HEK293 (cell line): ENCODE data around the gene RRBP1.

ENCODE experiments used
- ATF2 ChIP-seq: fragments of 450-650 bp; formaldehyde crosslinking; IDR thresholded peaks from 2 replicates; pipeline ENCODE4 v1.5.1; 2016; ENCODE audit warnings: missing biosample characterization, missing genetic modification characterization, low read depth
- CTCF ChIP-seq: fragments of 450-650 bp; formaldehyde crosslinking; IDR thresholded peaks from 2 replicates; pipeline ENCODE4 v1.5.1; 2016; ENCODE audit warnings: missing biosample characterization, missing genetic modification characterization
- HOXA7 ChIP-seq: sonication (generic); formaldehyde crosslinking; IDR thresholded peaks from 2 replicates; pipeline ENCODE4 v1.8.1; 2022; ENCODE audit warnings: missing genetic modification reagents, borderline replicate concordance
- KLF17 ChIP-seq: fragments of 450-650 bp; formaldehyde crosslinking; IDR thresholded peaks from 2 replicates; pipeline ENCODE4 v1.5.1; 2016; ENCODE audit warnings: missing biosample characterization, missing genetic modification characterization
- TCF7L2 ChIP-seq: IDR thresholded peaks from 2 replicates; pipeline ENCODE4 v1.6.1; 2011; ENCODE audit warnings: low read depth, mild to moderate bottlenecking, inconsistent platforms, low read length, moderate library complexity, borderline replicate concordance
- YY1 ChIP-seq: fragments of 450-650 bp; formaldehyde crosslinking; IDR thresholded peaks from 2 replicates; pipeline ENCODE4 v1.5.1; 2018; ENCODE audit warnings: missing biosample characterization, missing genetic modification characterization
- ZBTB44 ChIP-seq: fragments of 450-650 bp; IDR thresholded peaks from 2 replicates; pipeline ENCODE4 v1.5.1; 2018; ENCODE audit warnings: missing biosample characterization, mild to moderate bottlenecking, missing genetic modification characterization
- ZNF132 ChIP-seq: fragments of 450-650 bp; formaldehyde crosslinking; IDR thresholded peaks from 2 replicates; pipeline ENCODE4 v1.5.1; 2017; ENCODE audit warnings: missing biosample characterization, missing genetic modification characterization, borderline replicate concordance
- ZNF140 ChIP-seq: fragments of 450-650 bp; formaldehyde crosslinking; IDR thresholded peaks from 2 replicates; pipeline ENCODE4 v1.5.1; 2016; ENCODE audit warnings: missing biosample characterization, missing genetic modification characterization
- ZNF211 ChIP-seq: fragments of 450-650 bp; formaldehyde crosslinking; IDR thresholded peaks from 2 replicates; pipeline ENCODE4 v1.5.1; 2016; ENCODE audit warnings: low read depth, missing biosample characterization, missing genetic modification characterization
- ZNF76 ChIP-seq: fragments of 450-650 bp; formaldehyde crosslinking; IDR thresholded peaks from 2 replicates; pipeline ENCODE4; 2016; ENCODE audit warnings: low read depth, missing biosample characterization, missing genetic modification characterization, borderline replicate concordance
- ZNF777 ChIP-seq: fragments of 450-650 bp; formaldehyde crosslinking; IDR thresholded peaks from 2 replicates; pipeline ENCODE4 v1.5.1; 2017; ENCODE audit warnings: missing biosample characterization, missing genetic modification characterization, borderline replicate concordance
- ZNF785 ChIP-seq: fragments of 450-650 bp; formaldehyde crosslinking; IDR thresholded peaks from 2 replicates; pipeline ENCODE4 v1.5.1; 2016; ENCODE audit warnings: missing biosample characterization, missing genetic modification characterization
- ZNF830 ChIP-seq: fragments of 450-650 bp; IDR thresholded peaks from 2 replicates; pipeline ENCODE4 v1.5.0; 2018; ENCODE audit warnings: missing biosample characterization, missing genetic modification characterization, low read depth, mild to moderate bottlenecking, moderate library complexity

GRCh38 chr20:17619351-17620093 is 62.5 kb downstream of the RRBP1 start:
- TF ChIP-seq CTCF (no peak), TCF7L2 (no peak), ZBTB44 (tag by site-specific recombination) (no peak), YY1 (tag by site-specific recombination) (no peak), ZNF211 (tag by site-specific recombination) (no peak), ZNF76 (tag by site-specific recombination) (no peak), ATF2 (no peak), HOXA7 (no peak), KLF17 (tag by site-specific recombination) (no peak), ZNF785 (tag by site-specific recombination) (no peak), ZNF830 (tag by site-specific recombination) (no peak), ZNF777 (tag by site-specific recombination) (no peak), ZNF132 (no peak), ZNF140 (tag by site-specific recombination) (no peak)
